Measurements from ENCODE around the gene LATS2.

LATS2 gene

DNA sequence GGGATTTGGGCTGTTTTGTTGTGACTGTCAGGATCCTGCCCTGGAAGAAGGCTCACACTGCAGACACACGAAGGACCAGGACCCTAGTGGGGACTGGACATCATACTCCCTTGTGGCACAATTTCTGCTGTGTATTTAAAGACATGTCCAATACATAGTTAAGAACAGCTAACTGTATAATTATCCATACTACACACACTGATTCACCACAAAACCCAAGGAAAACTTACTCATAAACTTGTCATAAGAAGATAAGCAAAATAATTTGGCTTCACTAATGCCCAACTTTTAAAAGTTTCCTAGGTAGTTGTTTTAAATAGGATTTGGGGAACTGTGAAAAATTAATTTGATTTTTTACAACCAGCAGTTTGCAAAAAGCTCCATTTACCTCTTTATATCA is 46.1 kb downstream of the LATS2 start:
- no peak for DNase-seq (ENCODE audit: low read depth in 2 of 2)

DNA sequence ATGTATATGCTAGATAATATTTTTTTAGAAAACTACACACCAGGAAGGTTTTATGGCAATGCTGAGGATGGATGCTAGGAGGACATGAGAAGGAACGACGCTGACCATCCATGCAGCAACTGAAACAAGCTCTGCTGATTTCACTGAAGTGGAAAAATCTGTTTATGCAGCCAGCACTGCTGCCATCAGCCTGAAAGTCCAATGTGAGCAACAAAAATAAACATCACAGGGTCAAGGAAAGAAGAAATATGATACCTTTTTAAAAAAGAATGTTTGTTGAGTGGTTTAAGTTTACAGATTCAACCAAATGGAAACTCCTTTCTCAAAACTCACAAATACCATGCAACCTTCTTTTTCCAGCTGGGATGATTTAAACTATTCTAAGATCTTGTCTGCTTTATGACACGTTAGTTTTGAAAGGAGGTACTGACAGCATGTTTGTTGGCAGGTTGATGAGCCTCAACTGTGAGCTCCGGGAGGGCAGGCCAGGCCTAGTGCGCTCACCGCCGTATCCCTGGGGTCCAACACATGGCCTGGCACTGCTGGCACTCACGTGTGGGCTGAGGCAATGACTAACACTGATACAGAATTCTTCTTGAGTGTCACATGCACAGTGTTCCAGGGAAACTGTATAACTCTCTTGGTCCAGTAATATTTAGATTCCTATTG is 46.8 kb downstream of the LATS2 start:
- no peak for DNase-seq (ENCODE audit: low read depth in 2 of 2)

DNA sequence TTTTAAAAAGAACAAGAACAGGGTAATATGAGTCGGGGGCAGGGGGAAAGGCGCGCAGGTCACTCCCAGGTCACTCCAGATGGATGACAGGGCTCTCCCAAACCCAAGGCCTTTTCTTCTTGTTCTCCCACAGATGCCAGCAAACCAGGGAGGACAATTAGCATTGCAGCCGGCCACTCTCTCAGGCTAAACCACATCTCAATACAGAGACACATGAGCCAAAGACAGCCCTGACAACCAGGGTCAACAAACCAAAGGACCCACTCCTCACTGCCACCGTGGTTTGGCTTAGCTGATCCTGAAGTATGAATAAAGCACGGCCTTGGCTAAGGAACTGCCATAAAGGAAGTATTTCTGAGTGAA is 47.3 kb downstream of the LATS2 start:
- DNase-seq (ENCODE audit: low read depth in 2 of 2) = no peak

DNA sequence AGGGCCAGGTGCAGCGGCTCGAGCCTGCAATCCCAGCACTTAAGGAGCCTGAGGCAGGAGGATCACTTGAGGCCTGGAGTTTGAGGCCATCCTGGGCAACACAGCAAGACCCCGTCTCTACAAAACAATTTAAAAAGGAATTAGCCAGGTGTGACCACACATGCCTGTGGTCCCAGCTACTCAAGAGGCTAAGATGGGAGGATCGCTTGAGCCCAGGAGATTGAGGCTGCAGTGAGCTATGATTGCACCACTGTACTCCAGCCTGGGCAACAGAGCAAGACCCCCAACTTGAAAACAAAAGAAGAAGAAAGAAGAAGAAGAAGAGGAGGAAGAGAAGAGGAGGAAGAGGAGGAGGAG is 47.7 kb downstream of the LATS2 start:
- DNase-seq (ENCODE audit: low read depth in 2 of 2) = no peak

DNA sequence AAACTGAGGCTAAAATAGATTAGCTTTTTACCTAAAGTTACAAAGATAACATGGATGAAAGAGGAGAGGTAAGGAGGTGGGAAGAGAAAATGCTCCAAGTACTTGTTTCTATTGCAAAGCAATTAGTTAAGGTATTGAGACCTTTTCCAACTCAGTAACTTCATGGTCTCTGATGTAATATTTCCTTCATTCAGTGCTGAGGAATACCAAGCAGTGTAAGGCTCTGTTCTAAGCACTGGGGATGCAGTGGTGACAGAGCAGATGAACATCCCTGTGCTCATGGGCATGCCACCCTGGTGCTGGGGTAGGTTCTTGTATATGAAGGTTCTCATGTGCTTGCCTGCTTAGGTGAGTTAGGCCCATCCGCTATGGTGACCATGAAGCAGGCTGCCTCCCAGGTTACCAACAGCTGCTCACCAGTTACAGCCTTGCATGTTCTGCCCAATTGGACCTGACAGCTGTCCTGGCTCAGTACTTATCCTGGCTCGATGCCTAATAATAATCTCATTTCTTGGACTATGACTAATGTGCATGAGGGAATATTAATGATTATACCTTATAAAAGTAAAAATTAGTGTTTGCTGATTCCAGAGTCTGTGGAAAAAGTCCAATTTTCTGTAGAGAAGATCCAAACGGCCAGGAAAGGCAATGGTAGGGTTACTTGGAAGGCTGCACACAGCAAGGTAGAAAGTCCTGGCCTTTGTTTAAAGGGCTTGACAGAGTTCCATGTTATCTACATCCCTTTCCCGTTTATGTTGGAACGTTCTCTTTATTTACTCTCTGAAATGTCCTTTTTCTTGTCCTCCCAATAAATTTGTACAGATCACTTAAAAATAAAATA is 48.3 kb downstream of the LATS2 start:
- DNase-seq (ENCODE audit: low read depth in 2 of 2) = no peak

DNA sequence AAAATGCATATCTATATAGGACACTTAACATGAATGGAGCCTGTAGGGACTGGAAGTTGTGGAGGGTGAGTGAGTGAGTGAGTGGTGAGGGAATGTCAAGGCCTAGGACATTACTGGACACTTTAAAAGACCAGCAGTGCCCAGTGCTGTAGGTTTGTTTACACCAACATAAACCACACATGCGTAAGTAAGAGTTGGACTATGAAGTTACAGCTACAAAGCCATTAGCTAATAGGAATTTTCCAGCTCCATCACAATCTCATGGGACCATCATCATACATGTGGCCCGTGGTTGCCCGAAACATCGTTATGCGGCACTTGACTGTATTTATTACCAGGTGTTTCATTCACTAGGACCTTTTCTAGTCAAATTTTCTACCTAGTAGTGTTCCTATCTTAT is 49.2 kb downstream of the LATS2 start:
- DNase-seq (ENCODE audit: low read depth in 2 of 2) = no peak

DNA sequence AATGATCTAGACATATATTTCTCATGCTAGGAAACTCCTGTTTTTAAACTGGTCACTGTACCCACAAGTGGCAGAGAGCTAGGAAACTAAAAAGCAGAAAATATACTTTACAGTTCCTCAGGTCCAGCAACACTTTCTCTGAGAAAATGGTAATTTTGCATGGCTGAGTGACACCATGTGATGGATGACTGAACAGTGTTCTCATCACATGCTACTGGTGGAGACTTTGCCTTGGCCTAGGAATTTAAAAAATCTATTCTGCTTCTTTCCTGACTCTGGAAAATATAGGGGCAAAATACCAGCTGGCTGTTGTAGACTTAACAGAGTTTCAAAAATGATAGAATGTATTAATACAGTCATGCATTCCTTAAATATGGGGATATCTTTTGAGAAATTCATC is 50.0 kb downstream of the LATS2 start:
- DNase-seq (ENCODE audit: low read depth in 2 of 2) = no peak

DNA sequence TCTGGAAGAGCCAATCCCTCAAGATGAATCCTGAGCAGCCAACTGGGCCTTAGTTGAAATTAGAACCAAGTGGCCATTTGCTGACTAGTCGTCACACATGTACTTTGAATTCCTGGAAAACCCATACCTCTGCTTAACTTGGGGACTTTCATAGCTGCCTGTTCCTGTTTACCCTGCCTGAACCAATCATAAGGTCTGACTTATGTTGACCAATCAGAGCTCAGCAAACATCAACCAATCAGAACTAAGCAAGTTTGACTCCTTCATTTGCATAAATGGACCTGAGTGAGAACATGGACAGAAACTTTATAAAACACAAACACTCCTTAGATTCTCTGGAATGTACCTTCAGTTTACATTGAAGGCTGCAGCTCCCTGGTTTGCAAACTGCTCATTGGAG is 50.8 kb downstream of the LATS2 start:
- DNase-seq (ENCODE audit: low read depth in 2 of 2) = no peak

DNA sequence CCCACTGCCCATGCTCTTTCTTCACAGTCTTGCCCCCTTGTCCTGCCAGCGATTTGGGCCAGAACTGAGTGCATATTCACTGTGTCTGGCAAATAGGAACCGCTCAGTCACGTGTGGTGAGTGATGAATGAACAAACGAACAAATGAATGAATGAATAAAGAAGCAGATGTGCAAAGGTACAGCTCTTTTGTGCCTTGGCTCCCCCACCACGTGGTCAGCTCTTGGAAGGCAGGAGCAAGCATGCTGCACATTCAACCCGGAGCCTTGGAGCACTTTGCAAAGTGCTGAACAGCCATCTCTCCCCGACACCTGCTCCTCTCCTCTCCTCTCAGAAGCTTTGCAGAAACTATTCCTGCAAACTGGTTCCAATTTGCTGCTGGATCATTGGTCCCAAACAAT is 52.4 kb downstream of the LATS2 start:
- DNase-seq (ENCODE audit: low read depth in 2 of 2) = no peak

DNA sequence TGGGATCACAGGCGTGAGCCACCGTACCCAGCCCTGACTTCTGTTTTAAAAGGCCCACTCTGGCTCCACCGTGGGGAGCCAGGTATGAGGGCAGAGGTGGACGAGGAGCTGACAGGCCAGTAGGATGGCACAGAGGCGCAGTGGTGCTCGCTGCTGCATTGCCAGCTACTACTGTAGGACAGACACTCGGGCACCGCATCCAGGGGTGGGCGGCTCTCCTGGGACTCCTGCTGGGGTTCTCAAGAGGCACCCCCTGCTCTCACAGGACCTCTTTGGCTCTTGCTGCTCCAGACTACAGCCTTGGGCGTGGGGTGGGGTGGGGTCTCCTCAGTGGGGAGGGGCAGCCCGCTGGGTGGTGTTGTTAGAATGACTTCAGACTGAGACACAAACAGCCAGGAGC is 53.4 kb downstream of the LATS2 start:
- no peak for DNase-seq (ENCODE audit: low read depth in 2 of 2)

DNA sequence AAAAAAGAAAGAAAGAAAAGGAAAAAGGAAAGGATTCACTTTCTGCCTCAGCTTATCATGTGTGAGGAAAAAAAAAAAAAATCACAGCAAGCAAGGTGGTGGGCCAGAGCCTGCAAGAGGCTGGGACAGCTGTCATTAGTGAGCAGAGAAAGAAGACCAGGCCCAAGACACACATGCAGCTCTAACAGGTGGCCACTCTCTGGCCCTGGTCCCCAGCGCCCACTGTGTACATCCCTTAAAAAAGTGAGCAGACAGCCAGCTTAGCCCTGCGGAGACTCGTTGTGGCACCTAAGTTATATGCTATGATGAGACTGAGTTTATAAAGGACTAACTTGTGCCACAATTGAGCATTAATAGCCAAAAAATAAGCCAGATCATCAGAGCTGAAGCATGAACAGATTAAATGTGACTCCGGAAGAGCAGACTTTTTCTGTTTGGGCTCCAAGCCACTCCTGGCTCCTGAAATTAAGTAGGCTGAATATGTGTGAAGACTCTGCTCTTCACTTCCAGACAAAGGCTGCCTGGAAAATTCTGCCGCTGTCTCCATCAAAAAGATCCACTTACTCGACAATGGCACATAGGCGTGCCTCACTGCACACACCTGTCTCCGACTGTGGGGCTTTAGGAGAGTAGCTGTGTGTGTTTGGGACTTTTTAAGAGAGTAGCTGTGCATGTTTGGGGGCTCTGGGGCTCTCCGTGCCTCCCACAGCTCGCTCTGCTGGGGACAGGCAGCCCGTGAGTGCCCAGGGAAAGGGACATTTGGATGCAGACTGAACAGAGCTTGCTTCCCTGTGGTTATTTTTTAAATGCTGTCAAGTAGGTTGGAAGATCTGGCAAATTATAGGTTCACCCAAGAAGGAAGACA is 55.0 kb downstream of the LATS2 start:
- no peak for DNase-seq (ENCODE audit: low read depth in 2 of 2)

DNA sequence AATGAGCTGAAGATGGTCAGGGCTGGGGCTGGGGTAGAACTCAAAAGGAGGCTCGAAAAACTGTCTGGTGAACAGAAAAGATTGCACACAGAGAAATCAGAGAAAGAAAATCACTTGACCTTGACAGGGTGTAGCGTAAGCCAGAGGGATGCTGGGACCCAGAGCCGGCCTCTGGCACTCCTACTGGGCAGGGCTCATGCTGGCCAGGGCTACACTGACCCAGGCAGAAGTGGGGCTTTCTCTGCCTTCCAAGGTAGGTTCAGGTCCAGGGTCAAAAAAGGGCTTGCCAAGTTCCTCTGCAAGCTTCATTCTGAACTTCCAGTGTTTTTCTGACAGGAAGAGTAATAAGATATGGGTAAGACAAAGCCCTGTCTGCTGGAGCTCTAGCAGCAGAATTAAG is 56.2 kb downstream of the LATS2 start:
- DNase-seq (ENCODE audit: low read depth in 2 of 2) = no peak

DNA sequence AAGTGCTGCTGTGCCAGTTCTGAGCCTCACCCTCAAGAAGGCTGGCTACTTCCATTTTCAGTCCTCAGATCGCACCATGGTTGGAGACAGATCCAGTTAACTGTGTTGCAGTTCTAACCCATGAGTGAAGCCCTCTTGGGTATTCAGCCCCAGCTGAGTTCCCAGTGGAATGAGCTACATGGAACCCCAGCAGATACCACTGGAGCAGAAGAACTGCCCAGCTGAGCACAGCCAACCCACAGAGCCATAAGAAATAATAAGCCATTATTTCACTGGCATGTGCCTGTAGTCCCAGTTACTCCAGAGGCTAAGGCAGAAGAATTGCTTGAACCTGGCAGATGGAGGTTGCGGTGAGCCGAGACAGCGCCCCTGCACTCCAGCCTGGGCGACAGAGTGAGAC is 59.9 kb downstream of the LATS2 start:
- DNase-seq (ENCODE audit: low read depth in 2 of 2) = no peak

DNA sequence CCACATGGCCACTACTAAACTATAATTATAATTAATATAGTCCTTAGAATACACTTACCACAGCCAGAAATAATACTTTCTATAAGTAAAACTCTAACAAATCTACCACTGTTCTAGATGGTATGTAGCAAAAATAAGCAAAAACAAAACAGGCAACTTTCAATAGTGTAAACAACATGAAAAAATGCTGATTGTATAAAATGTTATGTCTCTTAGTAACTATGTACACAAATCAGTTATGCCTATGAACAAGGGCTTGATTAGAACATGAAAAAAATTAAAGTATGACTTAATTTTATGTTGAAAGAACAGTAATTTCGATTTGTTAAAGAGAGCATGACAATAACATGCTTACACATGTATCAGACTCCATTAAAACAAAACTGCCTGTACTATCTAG is 60.7 kb downstream of the LATS2 start:
- DNase-seq (ENCODE audit: low read depth in 2 of 2) = no peak

DNA sequence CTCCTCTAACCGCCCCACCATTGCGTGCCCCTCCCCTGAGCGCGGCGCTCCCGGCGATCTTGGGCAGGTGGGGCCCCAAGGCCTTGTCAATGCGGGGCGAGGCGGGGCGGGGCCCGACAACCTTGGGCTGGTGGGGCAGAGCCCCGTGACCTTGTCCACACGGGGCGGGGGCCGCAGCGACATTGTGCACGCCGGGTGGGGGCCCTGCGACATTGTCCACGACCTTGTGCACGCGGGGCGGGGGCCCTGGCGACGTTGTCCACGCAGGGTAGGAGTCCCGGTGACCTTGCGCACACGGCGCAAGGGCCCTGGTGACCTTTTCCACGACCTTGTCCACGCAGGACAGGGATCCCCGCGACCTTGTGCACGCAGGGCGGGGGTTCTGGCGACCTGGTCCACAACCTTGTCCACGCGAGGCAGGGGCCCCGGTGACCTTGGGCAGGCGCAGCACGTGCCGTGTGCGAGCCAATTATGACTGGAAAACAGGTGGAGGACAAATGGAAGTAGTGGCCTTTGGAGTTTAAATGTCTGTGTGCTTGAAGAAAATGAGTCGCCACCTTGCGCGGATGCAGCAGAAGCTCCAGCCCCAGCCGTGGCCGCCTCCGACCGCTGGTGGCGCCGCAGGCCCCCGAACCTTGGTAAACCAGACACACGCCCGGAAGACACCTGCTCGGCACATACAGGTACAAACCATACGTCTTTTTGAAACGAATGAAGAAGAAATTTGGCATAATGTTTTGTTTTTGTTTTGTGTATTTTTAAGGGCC is 62.6 kb downstream of the LATS2 start:
- DNase-seq (ENCODE audit: low read depth in 2 of 2) = no peak

DNA sequence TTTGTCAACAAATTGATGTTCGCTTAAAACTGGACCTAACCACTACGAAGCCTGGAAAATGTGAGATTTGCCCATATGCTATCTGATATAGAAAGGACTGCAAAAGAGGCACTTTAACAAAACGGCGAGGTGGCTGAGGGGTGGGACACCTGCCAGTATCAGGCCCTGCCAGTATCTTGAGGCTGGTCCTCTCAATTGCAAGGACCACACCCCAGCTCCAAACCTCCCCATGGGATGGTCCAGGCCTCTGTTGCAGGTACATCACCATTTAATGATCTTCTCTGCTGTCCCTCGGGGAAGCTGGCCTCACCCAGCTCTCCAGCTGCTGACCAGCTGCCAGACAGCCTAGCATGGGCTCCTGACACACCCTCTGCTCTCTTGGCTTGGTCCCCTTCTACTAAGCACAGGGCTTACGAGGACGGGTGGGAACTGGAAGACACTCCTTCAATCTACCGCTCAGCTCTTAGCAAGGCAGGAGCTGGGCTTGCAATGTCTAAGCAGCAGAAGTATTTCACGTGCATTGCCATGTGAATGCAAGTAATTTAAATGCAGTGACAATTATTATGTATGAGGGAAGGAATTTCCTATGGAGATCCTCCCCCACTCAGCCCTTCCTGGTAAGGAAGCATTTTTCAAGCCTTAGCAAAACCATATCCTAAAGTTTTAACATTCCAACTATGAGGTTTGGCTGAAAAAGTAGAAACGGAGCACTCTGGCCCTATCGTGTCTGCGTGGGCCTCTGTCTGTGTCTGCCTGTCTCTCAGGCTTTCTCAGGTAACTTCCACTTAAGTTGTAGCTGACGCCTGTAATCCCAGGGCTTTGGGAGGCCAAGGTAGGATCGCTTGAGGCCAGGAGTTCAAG is 63.9 kb downstream of the LATS2 start:
- no peak for DNase-seq (ENCODE audit: low read depth in 2 of 2)

DNA sequence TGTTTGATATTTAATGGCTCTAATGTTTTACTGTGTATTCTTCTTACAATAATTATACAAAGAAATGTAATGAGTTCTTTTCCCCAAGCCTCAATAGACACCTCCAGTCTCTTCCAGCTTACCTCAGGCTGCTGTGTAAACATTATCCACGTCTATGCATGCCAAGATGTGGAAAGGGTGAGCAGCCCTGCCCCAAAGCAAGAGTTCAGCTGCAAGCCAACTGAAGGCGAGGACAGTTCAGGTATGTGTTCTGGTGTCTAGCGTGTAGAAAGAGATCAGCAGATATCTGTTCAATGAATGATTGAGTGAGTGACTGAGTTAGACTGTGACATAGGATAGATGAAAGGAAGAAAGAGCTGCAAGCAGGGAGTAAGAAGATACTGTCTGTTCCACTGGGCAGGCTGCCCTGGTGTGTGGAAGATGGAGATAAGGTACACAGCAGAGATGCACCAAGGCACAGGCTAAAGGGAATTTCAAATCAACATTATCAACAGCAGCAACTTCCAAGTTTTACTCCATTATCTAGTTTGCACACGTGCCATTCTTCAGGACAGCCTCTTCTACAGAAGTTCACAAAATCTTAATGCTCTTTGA is 66.0 kb downstream of the LATS2 start:
- DNase-seq (ENCODE audit: low read depth in 2 of 2) = no peak

DNA sequence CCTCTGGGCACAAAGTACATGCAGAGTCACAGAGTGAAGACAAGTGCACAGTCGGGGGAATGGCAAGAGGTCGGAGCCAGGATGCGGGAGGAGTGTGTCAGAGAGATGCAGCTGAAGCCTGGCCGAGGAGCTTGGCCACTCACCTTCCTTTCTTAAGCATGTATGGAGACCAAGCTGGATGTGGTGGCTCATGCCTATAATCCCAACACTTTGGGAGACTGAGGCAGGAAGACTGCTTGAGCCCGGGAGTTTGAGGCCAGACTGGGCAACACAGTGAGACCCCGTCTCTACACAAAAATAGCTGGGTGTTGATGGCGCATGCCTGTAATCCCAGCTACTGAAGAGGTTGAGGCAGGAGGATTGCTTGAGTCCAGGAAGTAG is 67.0 kb downstream of the LATS2 start:
- no peak for DNase-seq (ENCODE audit: low read depth in 2 of 2)

DNA sequence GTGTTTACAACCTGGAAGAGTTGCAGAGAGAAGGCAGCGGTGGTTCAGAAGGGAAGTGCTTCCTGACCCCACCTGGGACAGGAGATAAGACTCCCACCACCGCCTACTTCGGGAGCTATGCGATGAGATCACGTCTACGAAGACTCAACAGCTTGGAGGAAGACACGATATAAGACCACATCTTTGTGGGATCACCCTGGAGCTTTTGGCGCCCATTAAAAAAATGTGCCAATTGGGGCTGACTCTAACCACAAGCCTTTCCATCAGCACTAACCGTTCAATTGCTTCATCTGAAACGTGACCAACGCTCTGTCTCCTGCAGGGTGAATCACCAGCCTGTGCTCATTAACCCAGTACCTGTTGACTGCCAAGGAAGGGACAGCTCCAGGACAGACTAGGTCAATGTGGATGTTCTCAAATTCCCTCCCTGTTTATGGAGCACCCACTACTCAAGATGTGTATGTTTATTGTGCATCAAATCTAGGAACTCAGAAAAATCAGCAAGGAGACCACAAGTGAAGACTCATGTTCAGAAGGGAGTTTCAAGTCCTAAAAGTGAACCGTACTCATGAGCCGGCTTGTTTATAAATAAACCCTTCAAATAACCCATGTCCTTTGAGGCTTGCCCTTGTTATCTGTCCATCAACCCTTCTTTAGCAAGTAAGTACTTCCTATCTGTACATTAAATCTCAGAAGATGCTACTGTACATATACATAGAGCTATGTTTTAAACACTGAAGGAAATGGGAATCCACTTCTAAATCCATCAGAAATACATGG is 67.5 kb downstream of the LATS2 start:
- no peak for DNase-seq (ENCODE audit: low read depth in 2 of 2)

DNA sequence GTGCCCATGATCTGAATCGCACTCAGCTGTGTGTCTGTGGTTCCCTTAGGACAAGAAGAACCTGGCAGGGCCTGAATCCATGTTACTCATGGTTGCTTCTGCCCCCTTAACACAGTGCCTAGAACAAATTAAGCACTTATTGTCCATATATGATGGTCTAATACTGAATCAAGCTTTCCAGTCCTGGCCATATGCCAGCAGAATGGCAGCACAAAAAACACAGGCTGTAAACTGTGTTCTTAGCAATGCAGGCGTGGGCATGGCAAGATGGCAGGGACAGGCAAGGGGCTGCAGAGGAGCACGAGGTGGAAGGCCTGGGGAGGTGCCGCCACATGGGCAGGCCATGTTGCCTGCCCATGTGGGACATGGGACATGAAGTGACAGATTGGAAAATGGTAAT is 68.2 kb downstream of the LATS2 start:
- DNase-seq (ENCODE audit: low read depth in 2 of 2) = no peak
